ENCODE results near the gene CDC37.

CDC37 gene

GRCh38 chr19:10352764-10353671, 50.3 kb downstream of the CDC37 start:
- no peak for DNase-seq (ENCODE audit: low read depth)

- DNase-seq (ENCODE audit: low read depth): no peak
These were observed 56.8 kb downstream of the CDC37 start for GRCh38 chr19:10346509-10346908.

GRCh38 chr19:10344780-10345179, 58.6 kb downstream of the CDC37 start:
- DNase-seq (ENCODE audit: low read depth): no peak

GRCh38 chr19:10343495-10343894, 59.8 kb downstream of the CDC37 start:
- no peak for DNase-seq (ENCODE audit: low read depth)

All from activated gamma-delta T cell treated with anti-CD3 and anti-CD28 coated beads, Interleukin-2, amount 50 U/mL, for 16 hours (primary cell).